GM12878 (cell line): ENCODE data around the gene KRT32.

ENCODE experiments used
- ZNF217 ChIP-seq: fragments of 450-650 bp; IDR thresholded peaks from 2 replicates; pipeline ENCODE4 v1.6.1; 2017; ENCODE audit warnings: antibody characterized with exemption, mild to moderate bottlenecking
- TF ChIP-seq, protein P1 (sequence below), 3 experiments: IDR thresholded peaks in 2 of 3; conservative IDR thresholded peaks in 1 of 3; 2 replicates each; pipeline ENCODE4 v1.5.1; 2011; ENCODE audit warnings: low read depth in 3 of 3, low read length in 3 of 3, mild to moderate bottlenecking in 3 of 3, control low read depth in 2 of 3, moderate library complexity in 2 of 3, inconsistent platforms in 1 of 3, mixed read lengths in 1 of 3; ENCODE audit not compliant: control insufficient read depth in 2 of 3, insufficient read depth in 1 of 3; ENCODE audit errors: extremely low read depth in 1 of 3

DNA sequence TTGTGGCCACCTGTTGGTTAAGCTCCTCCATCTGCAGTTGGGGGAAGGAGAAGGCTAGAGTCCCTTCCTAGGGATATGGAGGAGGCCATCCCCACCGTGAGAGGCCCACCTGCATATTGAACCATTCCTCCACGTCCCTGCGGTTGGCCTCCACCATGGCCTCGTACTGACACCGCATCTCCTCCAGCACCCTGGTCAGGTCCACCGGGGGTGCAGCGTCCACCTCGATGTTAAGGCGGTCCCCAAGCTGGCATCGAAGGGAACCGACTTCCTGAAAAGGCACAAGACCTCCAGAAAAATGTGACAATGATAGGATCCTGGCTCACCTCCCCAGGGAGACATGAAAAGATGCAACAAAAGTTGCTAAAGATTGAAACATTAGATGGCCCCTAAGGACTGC is 3.0 kb downstream of the KRT32 start:
- no peak for TF ChIP-seq ZNF217
- TF ChIP-seq, protein P1, sequence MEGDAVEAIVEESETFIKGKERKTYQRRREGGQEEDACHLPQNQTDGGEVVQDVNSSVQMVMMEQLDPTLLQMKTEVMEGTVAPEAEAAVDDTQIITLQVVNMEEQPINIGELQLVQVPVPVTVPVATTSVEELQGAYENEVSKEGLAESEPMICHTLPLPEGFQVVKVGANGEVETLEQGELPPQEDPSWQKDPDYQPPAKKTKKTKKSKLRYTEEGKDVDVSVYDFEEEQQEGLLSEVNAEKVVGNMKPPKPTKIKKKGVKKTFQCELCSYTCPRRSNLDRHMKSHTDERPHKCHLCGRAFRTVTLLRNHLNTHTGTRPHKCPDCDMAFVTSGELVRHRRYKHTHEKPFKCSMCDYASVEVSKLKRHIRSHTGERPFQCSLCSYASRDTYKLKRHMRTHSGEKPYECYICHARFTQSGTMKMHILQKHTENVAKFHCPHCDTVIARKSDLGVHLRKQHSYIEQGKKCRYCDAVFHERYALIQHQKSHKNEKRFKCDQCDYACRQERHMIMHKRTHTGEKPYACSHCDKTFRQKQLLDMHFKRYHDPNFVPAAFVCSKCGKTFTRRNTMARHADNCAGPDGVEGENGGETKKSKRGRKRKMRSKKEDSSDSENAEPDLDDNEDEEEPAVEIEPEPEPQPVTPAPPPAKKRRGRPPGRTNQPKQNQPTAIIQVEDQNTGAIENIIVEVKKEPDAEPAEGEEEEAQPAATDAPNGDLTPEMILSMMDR (IDR thresholded peaks at IDR 0.05 in 2 of 3, conservative IDR thresholded peaks at IDR 0.05 in 1 of 3; ENCODE audit: control insufficient read depth in 2 of 3, extremely low read depth in 1 of 3, insufficient read depth in 1 of 3, low read depth in 3 of 3, low read length in 3 of 3), result no peak
